T-cell (primary cell): ENCODE results near the gene DCAF5. TPM values are rescaled to one million over a fixed set of nuclear protein-coding genes. Genes with fewer than 3 reads are reported as not detected.

Source experiments
- ATAC-seq, 4 experiments: fragments of 200-7000 bp in 3 of 4; fragments of 150-1000 bp in 1 of 4; cut with Tn5 transposase; replicated peaks in 1 of 4; 1 replicate in 3 of 4; 2 replicates in 1 of 4; pipeline ENCODE4 v1.10.0; 2021; ENCODE audit warnings: moderate library complexity in 3 of 4, mild to moderate bottlenecking in 2 of 4, moderate number of reproducible peaks in 1 of 4
- CTCF ChIA-PET, 2 donors: fragments of 300-600 bp; sonication (Branson Sonifier 250); formaldehyde crosslinking; loops; one replicate each; lab custom pipeline; 2022; ENCODE audit warnings: antibody characterized with exemption in 2 of 2; lab: Charles Lee
- POLR2A ChIA-PET, 2 donors: fragments of 300-600 bp; sonication (Branson Sonifier 250); formaldehyde crosslinking; loops; one replicate each; lab custom pipeline; 2022; ENCODE audit warnings: antibody characterized with exemption in 2 of 2; lab: Charles Lee
- DNase-seq, 35 experiments: peaks; one replicate each; pipeline versions ENCODE4 v3.0.0 to v3.0.0-alpha.2; 2013 to 2023
- H3K27ac ChIP-seq: one replicate; pipeline ENCODE4 v1.5.1; 2013; ENCODE audit warnings: low read length
- H3K27me3 ChIP-seq, 2 experiments: replicated peaks in 1 of 2; 1 replicate in 1 of 2; 2 replicates in 1 of 2; pipeline versions ENCODE4 v1.6.1 to v1.7.0; 2013; ENCODE audit warnings: low read length in 1 of 2, mixed read lengths in 1 of 2; ENCODE audit not compliant: control insufficient read depth in 2 of 2, insufficient read depth in 2 of 2; ENCODE audit errors: extremely low read depth in 1 of 2
- H3K36me3 ChIP-seq, 2 donors: 1 replicate in 1 of 2; 2 replicates in 1 of 2; pipeline versions ENCODE4 v1.6.1 to v1.7.0; 2013; ENCODE audit warnings: low read length in 1 of 2; ENCODE audit not compliant: control insufficient read depth in 2 of 2, insufficient read depth in 1 of 2; ENCODE audit errors: extremely low read depth in 1 of 2
- H3K4me1 ChIP-seq, 2 experiments: 1 replicate in 1 of 2; 2 replicates in 1 of 2; pipeline versions ENCODE4 v1.6.1 to v1.7.0; 2013; ENCODE audit warnings: low read length in 2 of 2, mixed read lengths in 1 of 2; ENCODE audit not compliant: insufficient read depth in 2 of 2, control insufficient read depth in 1 of 2; ENCODE audit errors: extremely low read depth in 1 of 2
- H3K4me3 ChIP-seq, 2 donors: 1 replicate in 1 of 2; 2 replicates in 1 of 2; pipeline versions ENCODE4 v1.5.1 to v1.7.0; 2013; ENCODE audit warnings: mild to moderate bottlenecking in 2 of 2, low read length in 1 of 2, moderate library complexity in 1 of 2; ENCODE audit not compliant: control insufficient read depth in 1 of 2; ENCODE audit errors: extremely low read depth in 1 of 2
- H3K9me3 ChIP-seq: 2 replicates; pipeline ENCODE4 v1.7.0; 2013
- H3K27ac Mint-ChIP-seq, 2 donors: one replicate each; pipeline ENCODE4 v1.8.0; 2020 to 2021; ENCODE audit warnings: mild to moderate bottlenecking in 2 of 2, mixed read lengths in 2 of 2
- H3K27me3 Mint-ChIP-seq, 2 donors: one replicate each; pipeline ENCODE4 v1.8.0; 2021 to 2022; ENCODE audit warnings: mixed read lengths in 2 of 2
- H3K36me3 Mint-ChIP-seq: one replicate; pipeline ENCODE4 v1.8.0; 2021; ENCODE audit warnings: mixed read lengths
- H3K4me1 Mint-ChIP-seq, 3 donors: one replicate each; pipeline ENCODE4 v1.8.0; 2020 to 2022; ENCODE audit warnings: mixed read lengths in 3 of 3, mild to moderate bottlenecking in 1 of 3
- H3K4me3 Mint-ChIP-seq, 3 donors: one replicate each; pipeline ENCODE4 v1.8.0; 2020 to 2022; ENCODE audit warnings: mild to moderate bottlenecking in 3 of 3, mixed read lengths in 3 of 3, moderate library complexity in 3 of 3
- H3K9me3 Mint-ChIP-seq, 3 donors: one replicate each; pipeline ENCODE4 v1.8.0; 2020 to 2022; ENCODE audit warnings: mixed read lengths in 3 of 3
- WGBS: methylation state at CpG from one replicate; pipeline ENCODE4 v1.1.5; 2013; ENCODE audit warnings: missing lambda C conversion rate; ENCODE audit not compliant: insufficient coverage; 5-methylcytosine and 5-hydroxymethylcytosine counted together
- total RNA-seq, 35 experiments: library from RNA in 6 of 35; stranded (reverse) in 6 of 35; fragments of 120-200 nt in 1 of 35; gene quantifications; one replicate each; pipeline versions ENCODE4 v1.2.1 to v1.2.4 and lab custom pipeline; 2013 to 2026

Gene DCAF5
- total RNA-seq, 5 donors from 2014 or later (not counting 1 experiment from before 2014, with no cell fraction given), result 60.3 to 80.8 (median 64.2) TPM

DNA sequence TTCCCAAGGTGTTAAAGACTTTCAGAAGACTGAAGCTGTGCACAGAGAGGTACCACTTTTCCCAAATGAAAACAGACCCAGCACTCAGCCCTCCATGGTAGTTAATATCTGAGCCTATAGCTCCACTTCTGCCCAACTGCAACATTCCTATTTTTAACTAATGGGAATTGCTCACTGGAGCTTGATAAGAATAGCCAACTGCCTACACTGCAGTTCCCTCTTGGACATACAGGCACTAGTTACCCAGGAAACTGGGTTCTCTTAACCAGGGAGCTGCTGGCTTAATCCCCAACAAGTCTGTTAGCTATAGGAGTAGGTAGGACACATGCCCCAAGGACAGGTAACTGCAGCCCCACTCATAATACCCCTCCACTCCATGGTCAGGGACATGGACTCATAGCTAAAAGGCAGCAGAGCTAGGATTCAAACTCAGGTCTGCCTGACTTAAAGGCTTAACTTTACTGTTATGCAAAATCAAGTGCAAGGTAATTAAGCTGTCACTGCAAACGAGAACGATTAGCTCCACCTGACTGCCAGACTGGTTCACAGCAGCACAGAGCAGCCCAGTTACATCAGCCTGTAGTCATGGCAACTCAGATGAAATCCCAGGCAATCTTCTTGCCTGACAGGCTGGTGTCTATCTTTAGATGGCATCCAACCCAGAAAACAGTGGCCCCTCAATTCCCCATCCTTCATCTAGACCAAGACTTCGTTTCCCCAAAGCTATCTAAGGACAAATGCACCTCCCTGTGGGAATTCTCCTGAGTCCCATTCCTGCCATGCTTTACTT lies 96.7 kb downstream of the DCAF5 start:
- DNase-seq, result peak in 9 of 35 experiments; percentile 4 to 35 (median 10)
- peak in 1 of 4 experiments; percentile 73 for ATAC-seq
- peaks cover 18 to 81% of the 10 kb centered on the region in 2 donors for H3K36me3 ChIP-seq
- peak overlapping the region; percentile 13 to 17 for H3K27ac Mint-ChIP-seq
- ChIA-PET POLR2A (interaction anchor here in 1 of 2 donors (0.7 kb wide), 2 partner anchors 1250 to 1687 kb away, joined by 3 read pairs; no protein-coding TSS in a partner anchor), CTCF (interaction anchor here (0.6 to 1.9 kb wide), 5 partner anchors 21 to 192 kb away, joined by 3 to 8 read pairs (median 3); no protein-coding TSS in a partner anchor)
- no peak overlapping the region for H3K4me3 Mint-ChIP-seq
- no peaks in the 10 kb centered on the region for H3K4me1 ChIP-seq
- no peaks in the 10 kb centered on the region for H3K27me3 Mint-ChIP-seq
- H3K9me3 ChIP-seq, result no peaks in the 10 kb centered on the region
- H3K36me3 Mint-ChIP-seq, result peaks cover 56% of the 10 kb centered on the region
- H3K4me3 ChIP-seq, result no peak overlapping the region
- peaks cover 5 to 20% (median 7%) of the 10 kb centered on the region in 3 donors for H3K4me1 Mint-ChIP-seq
- WGBS, result 43% methylated on average over 2 of the region's 3 CpGs
- H3K27ac ChIP-seq, result no peak overlapping the region
- no peaks in the 10 kb centered on the region for H3K9me3 Mint-ChIP-seq
- H3K27me3 ChIP-seq, result no peaks in the 10 kb centered on the region

- peaks cover 62% of the 10 kb centered on the region for H3K36me3 Mint-ChIP-seq
- ATAC-seq, result no peak
- POLR2A ChIA-PET, result no interaction called here
- no peak overlapping the region for H3K27ac Mint-ChIP-seq
- H3K27me3 Mint-ChIP-seq, result no peaks in the 10 kb centered on the region
- H3K4me1 Mint-ChIP-seq, result peaks cover 5 to 21% (median 7%) of the 10 kb centered on the region in 3 donors
- H3K4me3 ChIP-seq, result no peak overlapping the region
- CTCF ChIA-PET, result no interaction called here
- H3K4me1 ChIP-seq, result no peaks in the 10 kb centered on the region
- H3K27me3 ChIP-seq, result no peaks in the 10 kb centered on the region
- no peak for DNase-seq
- peaks cover 16 to 74% of the 10 kb centered on the region in 2 donors for H3K36me3 ChIP-seq
- no peaks in the 10 kb centered on the region for H3K9me3 Mint-ChIP-seq
- no peak overlapping the region for H3K4me3 Mint-ChIP-seq
- WGBS, result 98% methylated on average over 14 of the region's 21 CpGs
- no peaks in the 10 kb centered on the region for H3K9me3 ChIP-seq
- no peak overlapping the region for H3K27ac ChIP-seq
Observed at GRCh38 chr14:69055125-69055524, 97.8 kb downstream of the DCAF5 start.

DNA sequence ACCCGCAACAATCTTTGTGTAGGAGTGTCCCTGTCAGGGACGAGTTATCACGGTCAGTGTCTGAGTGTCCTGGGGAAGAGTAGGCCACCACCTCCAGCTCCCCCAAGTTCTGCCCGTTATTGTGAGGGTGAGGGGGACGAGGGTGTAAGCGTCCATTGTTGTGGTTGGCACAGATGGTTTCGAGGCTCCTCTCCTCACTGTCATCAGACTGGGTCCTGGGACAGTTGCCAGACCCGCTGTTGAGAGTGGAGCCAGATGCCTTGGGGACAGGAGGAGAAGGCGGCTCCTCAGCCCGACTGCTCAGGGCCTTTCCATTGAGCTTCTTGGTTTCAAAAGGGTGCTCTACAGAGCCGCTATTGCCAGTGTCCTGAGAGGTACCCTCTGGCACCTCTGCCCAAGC lies 98.9 kb downstream of the DCAF5 start:
- Mint-ChIP-seq H3K27me3 (no peaks in the 10 kb centered on the region), H3K27ac (no peak overlapping the region), H3K4me1 (peaks cover 3 to 15% (median 5%) of the 10 kb centered on the region in 3 donors), H3K4me3 (no peak overlapping the region), H3K9me3 (no peaks in the 10 kb centered on the region), H3K36me3 (peaks cover 52% of the 10 kb centered on the region)
- ChIA-PET CTCF (no interaction called here), POLR2A (no interaction called here)
- Histone ChIP-seq H3K36me3 (peaks cover 11 to 64% of the 10 kb centered on the region in 2 donors), H3K4me1 (no peaks in the 10 kb centered on the region), H3K27ac (no peak overlapping the region), H3K4me3 (no peak overlapping the region), H3K9me3 (no peaks in the 10 kb centered on the region), H3K27me3 (no peaks in the 10 kb centered on the region)
- 94% methylated on average over 8 of the region's 11 CpGs for WGBS
- no peak for DNase-seq
- no peak for ATAC-seq

DNA sequence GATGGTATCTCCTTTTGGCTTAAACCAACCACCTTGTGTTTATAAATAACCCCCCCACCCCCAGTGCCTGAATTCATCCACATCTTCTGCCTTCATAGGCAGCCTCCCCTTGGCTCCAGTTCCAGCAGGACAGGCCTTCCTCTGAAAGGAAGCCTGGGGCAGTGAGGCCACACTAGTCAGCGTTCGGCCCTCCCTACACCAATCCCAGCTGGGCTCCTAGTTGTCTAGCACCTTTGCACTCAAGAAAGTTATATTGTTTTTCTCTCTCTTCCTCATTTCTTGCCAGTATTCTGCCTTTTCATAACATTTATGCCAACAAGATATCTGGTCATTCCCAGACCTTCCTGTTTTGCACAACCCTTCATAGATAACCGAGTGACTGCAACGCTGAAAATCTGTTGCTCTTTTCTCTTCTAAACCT lies 100.7 kb downstream of the DCAF5 start:
- no peak overlapping the region for H3K4me3 ChIP-seq
- H3K27me3 ChIP-seq, result no peaks in the 10 kb centered on the region
- Mint-ChIP-seq H3K36me3 (peaks cover 45% of the 10 kb centered on the region), H3K9me3 (no peaks in the 10 kb centered on the region), H3K27ac (peak overlapping the region in 1 of 2 donors; percentile 0), H3K4me3 (no peak overlapping the region), H3K4me1 (peaks cover 3 to 15% (median 10%) of the 10 kb centered on the region in 3 donors), H3K27me3 (no peaks in the 10 kb centered on the region)
- peaks cover 9 to 54% of the 10 kb centered on the region in 2 donors for H3K36me3 ChIP-seq
- ChIA-PET CTCF (no interaction called here), POLR2A (no interaction called here)
- no peak overlapping the region for H3K27ac ChIP-seq
- ATAC-seq (no peak), DNase-seq (no peak)
- no peaks in the 10 kb centered on the region for H3K9me3 ChIP-seq
- H3K4me1 ChIP-seq, result no peaks in the 10 kb centered on the region
- 92% methylated on average over 2 of the region's 4 CpGs for WGBS

GRCh38 chr14:69050240-69051184 lies 102.4 kb downstream of the DCAF5 start:
- H3K9me3 Mint-ChIP-seq, result no peaks in the 10 kb centered on the region
- no peak overlapping the region for H3K4me3 Mint-ChIP-seq
- H3K36me3 ChIP-seq, result peaks cover 4 to 39% of the 10 kb centered on the region in 2 donors
- DNase-seq, result no peak
- H3K4me3 ChIP-seq, result no peak overlapping the region
- CTCF ChIA-PET, result interaction anchor here (0.6 to 1.0 kb wide), 2 partner anchors 31 to 139 kb away, joined by 3 to 4 read pairs; no protein-coding TSS in a partner anchor
- H3K4me1 Mint-ChIP-seq, result peaks cover 3 to 15% (median 7%) of the 10 kb centered on the region in 3 donors
- no peaks in the 10 kb centered on the region for H3K27me3 ChIP-seq
- WGBS, result 100% methylated on average over 2 of the region's 6 CpGs
- H3K27me3 Mint-ChIP-seq, result no peaks in the 10 kb centered on the region
- no peaks in the 10 kb centered on the region for H3K4me1 ChIP-seq
- no peak overlapping the region for H3K27ac ChIP-seq
- no peaks in the 10 kb centered on the region for H3K9me3 ChIP-seq
- H3K27ac Mint-ChIP-seq, result peak overlapping the region; percentile 12 to 24
- no peak for ATAC-seq
- H3K36me3 Mint-ChIP-seq, result peaks cover 33% of the 10 kb centered on the region
- POLR2A ChIA-PET, result no interaction called here

DNA sequence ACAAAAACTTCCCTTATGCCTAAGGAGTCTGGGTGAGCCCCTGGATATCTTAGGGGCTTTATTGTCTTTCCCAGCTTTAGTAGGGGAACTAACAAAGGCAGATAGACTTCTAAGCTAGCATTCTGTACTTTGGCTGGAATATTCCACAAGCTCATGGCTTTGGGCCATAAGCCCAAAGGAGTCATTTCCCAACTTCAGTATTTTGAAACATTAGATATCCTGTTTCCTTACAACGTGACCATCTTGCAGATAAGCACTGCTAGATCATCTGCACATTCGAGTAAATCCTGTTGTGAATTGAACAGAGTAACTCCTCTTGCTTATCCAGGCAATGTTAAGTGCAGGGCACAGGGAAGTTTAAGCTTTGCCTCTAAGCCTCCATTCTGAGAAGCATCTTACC lies 103.2 kb downstream of the DCAF5 start:
- Histone ChIP-seq H3K27ac (no peak overlapping the region), H3K4me3 (no peak overlapping the region), H3K4me1 (no peaks in the 10 kb centered on the region), H3K36me3 (peaks cover 0 to 31% of the 10 kb centered on the region in 2 donors), H3K9me3 (no peaks in the 10 kb centered on the region), H3K27me3 (no peaks in the 10 kb centered on the region)
- ATAC-seq, result no peak
- Mint-ChIP-seq H3K36me3 (peaks cover 25% of the 10 kb centered on the region), H3K4me3 (no peak overlapping the region), H3K4me1 (peaks cover 3 to 15% (median 7%) of the 10 kb centered on the region in 3 donors), H3K27ac (peak overlapping the region in 1 of 2 donors; percentile 17), H3K27me3 (no peaks in the 10 kb centered on the region), H3K9me3 (no peaks in the 10 kb centered on the region)
- no peak for DNase-seq
- WGBS, result 90% methylated on average over 2 of the region's 2 CpGs
- ChIA-PET CTCF (interaction anchor here (0.6 to 1.0 kb wide), 2 partner anchors 30 to 138 kb away, joined by 3 to 4 read pairs; no protein-coding TSS in a partner anchor), POLR2A (no interaction called here)
